Activated CD8-positive, alpha-beta memory T cell treated with anti-CD3 and anti-CD28 coated beads for 4 hours (primary cell): Measurements from ENCODE around the gene HTD2.
"Not testable (repeated sequence)": the region's sequence is repeated elsewhere in the genome, so short reads cannot be mapped to it uniquely, and the experiment has no call there.

Experiments
- DNase-seq, 2 donors: peaks; one replicate each; pipeline ENCODE4 v3.0.0-alpha.2; 2020; ENCODE audit warnings: low read depth in 2 of 2

HTD2 gene

GRCh38 chr3:58333206-58334012, 27.1 kb downstream of the HTD2 start:
- DNase-seq = no peak

- no peak for DNase-seq
Observed at GRCh38 chr3:58334013-58334321, 27.6 kb downstream of the HTD2 start.

GRCh38 chr3:58334506-58334884, 28.2 kb downstream of the HTD2 start:
- DNase-seq = no peak

- no peak for DNase-seq
Observed at GRCh38 chr3:58335652-58335947, 29.3 kb downstream of the HTD2 start.

GRCh38 chr3:58336135-58336882, 30.0 kb downstream of the HTD2 start:
- no peak for DNase-seq

GRCh38 chr3:58337190-58337589, 30.9 kb downstream of the HTD2 start:
- no peak for DNase-seq

- DNase-seq = not testable (repeated sequence)
Observed at GRCh38 chr3:58339146-58339545, 32.8 kb downstream of the HTD2 start.

- no peak for DNase-seq
Observed at GRCh38 chr3:58340594-58341244, 34.4 kb downstream of the HTD2 start.

- no peak for DNase-seq
Observed at GRCh38 chr3:58341376-58341775, 35.1 kb downstream of the HTD2 start.

- no peak for DNase-seq
Observed at GRCh38 chr3:58342676-58343075, 36.4 kb downstream of the HTD2 start.

GRCh38 chr3:58345457-58345856, 39.1 kb downstream of the HTD2 start:
- DNase-seq = no peak

- DNase-seq = no peak
Observed at GRCh38 chr3:58346368-58346767, 40.0 kb downstream of the HTD2 start.

GRCh38 chr3:58347984-58348383, 41.7 kb downstream of the HTD2 start:
- DNase-seq = no peak

GRCh38 chr3:58349792-58350626, 43.7 kb downstream of the HTD2 start:
- no peak for DNase-seq

GRCh38 chr3:58350627-58351013, 44.3 kb downstream of the HTD2 start:
- no peak for DNase-seq

- DNase-seq = no peak
Observed at GRCh38 chr3:58351920-58352319, 45.6 kb downstream of the HTD2 start.

- DNase-seq = no peak
Observed at GRCh38 chr3:58352626-58353025, 46.3 kb downstream of the HTD2 start.

- DNase-seq = no peak
Observed at GRCh38 chr3:58353722-58354553, 47.6 kb downstream of the HTD2 start.

- no peak for DNase-seq
Observed at GRCh38 chr3:58355179-58355578, 48.9 kb downstream of the HTD2 start.

- no peak for DNase-seq
Observed at GRCh38 chr3:58356054-58356453, 49.7 kb downstream of the HTD2 start.

- DNase-seq = no peak
Observed at GRCh38 chr3:58357402-58357801, 51.1 kb downstream of the HTD2 start.
